ENCODE measurements around the gene NKAIN2.
"Not testable (repeated sequence)": the region's sequence is repeated elsewhere in the genome, so short reads cannot be mapped to it uniquely, and the experiment has no call there.

Gene NKAIN2

DNA sequence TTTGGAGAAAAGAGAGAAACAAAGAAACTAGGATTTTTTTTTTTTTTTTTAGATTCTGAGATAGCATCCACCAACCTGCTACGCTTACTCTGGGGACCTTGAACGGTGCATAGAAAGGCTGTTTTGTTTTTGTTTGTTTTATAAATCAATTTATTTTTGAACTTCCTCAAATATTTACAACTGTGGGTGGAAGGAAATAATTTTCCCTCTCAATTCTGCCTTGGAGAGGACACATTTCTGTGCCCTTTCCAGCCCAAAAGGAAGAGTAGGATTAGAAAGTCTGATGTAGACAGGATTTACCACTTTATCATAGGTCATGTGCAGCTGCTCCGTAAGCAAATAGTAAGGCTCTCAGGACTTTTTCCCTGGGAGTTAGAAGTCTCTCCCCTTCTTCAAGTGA lies 190.5 kb downstream of the NKAIN2 start:
- TF ChIP-seq ZNF274 (IDR thresholded peaks at IDR 0.05; ENCODE audit: low read depth, low read length), result no peak
- H3K4me3 ChIP-seq (ENCODE audit: low read length), result no peak overlapping the region

DNA sequence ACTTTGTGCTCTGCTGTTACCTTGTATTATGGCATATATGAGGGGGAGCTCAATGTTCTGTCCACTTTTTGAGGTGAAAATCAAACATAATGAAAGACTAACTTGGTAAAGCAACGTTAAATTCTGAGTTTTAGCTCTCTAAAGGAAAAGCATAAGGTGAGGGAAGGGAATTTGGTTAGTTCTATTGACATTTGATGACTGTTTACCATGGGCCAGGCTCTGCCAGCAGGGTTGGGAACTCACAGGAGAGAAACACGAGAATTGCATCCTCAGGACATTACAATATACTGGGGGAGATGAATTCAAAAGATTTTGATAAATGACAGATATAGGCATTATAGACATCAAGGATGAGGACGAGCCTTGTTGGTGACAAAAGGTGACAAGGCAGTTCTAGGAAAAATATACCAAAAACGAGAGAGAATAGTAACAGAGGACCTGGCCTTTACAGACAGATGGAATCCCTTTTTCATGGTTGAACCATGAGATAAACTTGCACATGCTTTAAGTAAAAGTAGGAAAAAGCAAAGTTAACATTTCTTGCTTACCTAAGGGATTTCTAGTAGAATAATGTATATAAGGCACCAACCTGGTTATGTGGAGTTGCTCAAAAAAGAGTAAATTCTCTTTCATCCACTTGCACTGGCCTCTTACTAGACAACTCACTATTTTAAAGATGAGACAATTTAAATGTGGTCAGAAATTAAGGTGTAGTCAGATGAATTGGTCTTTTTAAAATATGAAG lies 191.4 kb downstream of the NKAIN2 start:
- no peak for TF ChIP-seq ZNF274 (IDR thresholded peaks at IDR 0.05; ENCODE audit: low read depth, low read length)
- no peak overlapping the region for H3K4me3 ChIP-seq (ENCODE audit: low read length)

- no peak overlapping the region for H3K4me3 ChIP-seq (ENCODE audit: low read length)
- TF ChIP-seq ZNF274 (IDR thresholded peaks at IDR 0.05; ENCODE audit: low read depth, low read length), result no peak
These were observed 193.6 kb downstream of the NKAIN2 start for GRCh38 chr6:123997223-123997622.

DNA sequence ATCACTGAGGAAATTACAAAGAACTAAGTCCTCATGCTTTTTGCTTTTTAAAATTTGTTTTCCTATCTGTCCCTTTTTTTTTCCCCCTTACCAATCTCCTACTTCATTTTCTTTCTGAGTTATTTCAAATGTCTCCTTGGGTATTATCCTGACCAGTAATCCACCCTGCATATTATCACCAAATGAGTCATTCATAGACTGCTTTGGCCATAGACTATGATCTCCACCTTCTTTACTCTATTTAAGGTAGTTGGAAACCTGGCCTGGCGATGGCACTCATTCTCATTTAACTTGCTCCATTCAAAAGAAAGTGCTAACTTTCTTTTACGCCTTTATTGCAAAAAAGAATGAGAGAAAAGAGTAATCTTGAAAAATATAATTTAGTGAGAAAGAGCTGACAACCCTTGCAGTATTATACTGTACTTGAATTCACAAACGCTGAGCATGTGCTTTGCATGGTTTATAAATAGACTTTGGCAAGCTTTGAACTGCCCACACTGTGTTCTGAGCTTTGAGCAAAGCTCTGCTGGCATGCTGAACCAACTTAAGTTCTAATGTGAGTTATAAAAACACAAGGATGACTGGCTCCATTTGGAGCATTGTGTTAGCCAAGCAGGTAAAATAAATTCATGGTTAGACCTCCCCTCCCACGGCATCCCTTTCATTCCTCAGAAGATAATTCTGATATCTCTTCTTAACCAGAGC lies 198.9 kb downstream of the NKAIN2 start:
- no peak for TF ChIP-seq ZNF274 (IDR thresholded peaks at IDR 0.05; ENCODE audit: low read depth, low read length)
- H3K4me3 ChIP-seq (ENCODE audit: low read length), result no peak overlapping the region

GRCh38 chr6:124007266-124007665 lies 203.6 kb downstream of the NKAIN2 start:
- no peak overlapping the region for H3K4me3 ChIP-seq (ENCODE audit: low read length)
- no peak for TF ChIP-seq ZNF274 (IDR thresholded peaks at IDR 0.05; ENCODE audit: low read depth, low read length)

DNA sequence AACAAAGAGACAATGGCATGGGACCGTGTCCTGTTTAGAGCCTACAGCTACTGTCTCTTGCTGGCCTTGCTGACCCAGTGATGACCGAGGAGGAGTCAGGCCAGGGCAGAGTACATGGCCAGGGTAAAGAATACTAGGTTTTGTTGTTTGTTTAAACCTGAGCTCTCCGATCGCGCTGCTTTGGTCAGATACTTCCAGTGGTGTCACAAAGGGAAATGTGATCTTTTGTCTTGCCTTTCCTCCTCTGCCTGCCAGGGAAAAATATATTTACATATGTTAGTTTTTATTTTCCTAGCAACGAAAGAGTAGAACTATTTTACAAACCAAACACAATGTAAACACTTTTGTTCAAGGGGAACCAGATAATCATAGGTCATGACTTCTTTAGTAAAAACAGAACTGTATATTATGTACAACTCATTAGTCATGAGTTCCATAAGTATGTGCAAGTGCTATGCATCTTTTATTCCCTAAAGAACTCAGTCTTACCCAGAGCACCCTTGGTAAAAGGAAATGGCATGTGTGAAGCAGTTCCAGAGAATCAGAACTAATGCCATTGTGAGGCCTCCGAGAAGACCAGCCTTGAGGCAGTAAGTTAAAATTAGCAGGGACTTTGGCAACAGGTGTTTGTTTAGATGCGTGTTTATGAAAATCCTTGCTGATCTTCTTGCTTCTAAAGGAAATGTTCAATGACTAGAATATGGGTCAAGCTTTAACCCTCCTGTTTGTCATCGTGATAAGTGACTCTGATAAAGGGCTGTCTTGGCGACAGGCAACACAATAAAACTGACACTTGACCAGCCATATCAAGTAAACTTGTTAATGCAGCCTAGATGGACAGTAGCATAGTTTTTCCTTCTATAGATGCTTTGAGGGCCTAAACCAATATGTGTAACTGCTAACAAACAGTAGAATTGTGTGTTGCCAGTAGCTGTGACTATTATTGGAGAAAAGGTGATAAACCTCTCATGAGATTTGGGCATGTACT lies 204.6 kb downstream of the NKAIN2 start:
- H3K4me3 ChIP-seq (ENCODE audit: low read length), result no peak overlapping the region

GRCh38 chr6:124008988-124009765 lies 205.5 kb downstream of the NKAIN2 start:
- TF ChIP-seq ZNF274 (IDR thresholded peaks at IDR 0.05; ENCODE audit: low read depth, low read length), result no peak
- no peak overlapping the region for H3K4me3 ChIP-seq (ENCODE audit: low read length)

More for the DNA sequence above, 204.6 kb downstream of the NKAIN2 start:
- TF ChIP-seq ZNF274 (IDR thresholded peaks at IDR 0.05; ENCODE audit: low read depth, low read length), result no peak

DNA sequence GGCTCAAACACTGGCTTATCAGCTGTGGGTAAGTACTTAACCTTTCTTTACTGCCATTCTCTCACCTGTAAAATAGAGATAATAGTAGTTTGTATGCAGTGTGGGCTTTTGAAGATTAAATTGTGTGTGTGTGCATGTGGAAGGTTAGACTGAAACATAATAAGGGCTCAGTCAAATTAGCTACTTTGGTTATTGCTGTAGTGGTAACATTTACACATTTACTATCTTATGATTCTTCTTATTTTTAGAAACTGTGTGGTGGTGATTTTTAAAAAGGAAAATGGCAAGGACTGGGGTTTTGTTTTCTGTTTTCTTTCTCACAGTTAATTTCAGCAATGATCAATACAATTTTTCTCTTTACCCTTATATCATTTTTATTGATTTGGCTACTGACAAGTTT lies 206.9 kb downstream of the NKAIN2 start:
- TF ChIP-seq ZNF274 (IDR thresholded peaks at IDR 0.05; ENCODE audit: low read depth, low read length), result no peak

DNA sequence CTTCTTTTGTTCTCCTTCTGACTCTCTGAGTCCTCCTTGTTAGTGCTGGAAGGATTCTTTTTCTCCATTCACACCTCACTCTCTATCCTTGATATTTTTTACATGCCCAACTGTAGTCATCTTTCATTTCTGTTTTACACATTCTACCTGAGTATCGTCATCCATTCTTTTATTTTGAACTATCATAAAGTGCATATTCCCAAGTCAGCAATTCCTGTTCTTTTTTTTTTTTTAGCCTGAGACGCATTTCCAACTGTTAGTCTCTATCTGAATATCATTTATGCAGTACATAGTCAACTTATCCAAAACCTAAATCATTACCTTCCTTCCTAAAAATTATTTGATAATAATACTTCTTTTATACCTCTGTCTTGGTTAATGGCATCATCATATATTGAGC lies 207.5 kb downstream of the NKAIN2 start:
- TF ChIP-seq ZNF274 (IDR thresholded peaks at IDR 0.05; ENCODE audit: low read depth, low read length), result no peak
- H3K4me3 ChIP-seq (ENCODE audit: low read length), result no peak overlapping the region

More for the DNA sequence above, 206.9 kb downstream of the NKAIN2 start:
- no peak overlapping the region for H3K4me3 ChIP-seq (ENCODE audit: low read length)

DNA sequence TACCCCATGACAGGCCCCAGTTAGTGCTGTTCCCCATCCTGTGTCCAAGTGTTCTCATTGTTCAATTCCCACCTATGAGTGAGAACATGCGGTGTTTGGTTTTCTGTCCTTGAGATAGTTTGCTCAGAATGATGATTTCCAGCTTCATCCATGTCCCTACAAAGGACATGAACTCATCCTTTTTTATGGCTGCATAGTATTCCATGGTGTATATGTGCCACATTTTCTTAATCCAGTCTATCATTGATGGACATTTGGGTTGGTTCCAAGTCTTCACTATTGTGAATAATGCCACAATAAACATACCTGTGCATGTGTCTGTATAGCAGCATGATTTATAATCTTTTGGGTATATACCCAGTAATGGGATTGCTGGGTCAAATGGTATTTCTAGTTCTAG lies 218.4 kb downstream of the NKAIN2 start:
- H3K4me3 ChIP-seq (ENCODE audit: low read length), result not testable (repeated sequence)

GRCh38 chr6:124022641-124023040 lies 219.0 kb downstream of the NKAIN2 start:
- no peak for TF ChIP-seq ZNF274 (IDR thresholded peaks at IDR 0.05; ENCODE audit: low read depth, low read length)
- no peak overlapping the region for H3K4me3 ChIP-seq (ENCODE audit: low read length)

DNA sequence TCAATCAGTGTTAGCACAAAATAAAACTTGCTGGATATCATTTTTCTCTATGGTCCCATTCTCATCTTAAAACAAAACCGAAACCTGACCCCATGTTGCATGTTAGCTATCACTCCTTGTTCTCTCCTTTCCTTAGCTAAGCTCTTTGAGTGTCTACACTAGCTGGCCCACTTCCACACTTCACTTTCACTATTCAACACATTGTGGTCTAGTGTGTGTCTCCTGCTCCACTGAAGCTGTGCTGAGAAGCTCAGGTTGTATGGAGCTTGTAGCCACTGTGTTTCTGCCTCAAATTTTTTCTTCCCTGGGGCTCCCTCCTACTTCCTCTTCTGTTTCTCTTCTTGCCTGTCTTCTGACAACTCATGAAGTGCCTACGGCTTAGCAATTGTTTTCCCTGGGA lies 223.0 kb downstream of the NKAIN2 start:
- H3K4me3 ChIP-seq (ENCODE audit: low read length), result no peak overlapping the region
- no peak for TF ChIP-seq ZNF274 (IDR thresholded peaks at IDR 0.05; ENCODE audit: low read depth, low read length)

DNA sequence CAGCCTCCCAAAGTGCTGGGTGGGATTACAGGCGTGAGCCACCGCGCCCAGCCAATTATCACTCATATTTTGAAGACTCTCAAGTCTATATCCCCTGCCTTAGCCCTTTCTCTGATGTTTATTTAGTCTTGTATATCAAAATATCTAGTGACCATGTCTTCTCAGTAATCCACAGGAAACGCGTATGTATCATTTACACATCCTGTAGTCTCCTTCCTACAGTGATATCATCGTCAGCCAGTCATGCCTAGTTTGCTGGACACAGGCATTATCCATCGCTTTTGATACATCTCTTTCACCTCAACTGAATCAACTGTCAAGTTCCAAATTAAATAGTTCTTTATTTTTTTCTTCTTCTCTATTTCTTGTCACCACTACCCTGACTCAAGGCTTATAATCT lies 223.7 kb downstream of the NKAIN2 start:
- no peak for TF ChIP-seq ZNF274 (IDR thresholded peaks at IDR 0.05; ENCODE audit: low read depth, low read length)

DNA sequence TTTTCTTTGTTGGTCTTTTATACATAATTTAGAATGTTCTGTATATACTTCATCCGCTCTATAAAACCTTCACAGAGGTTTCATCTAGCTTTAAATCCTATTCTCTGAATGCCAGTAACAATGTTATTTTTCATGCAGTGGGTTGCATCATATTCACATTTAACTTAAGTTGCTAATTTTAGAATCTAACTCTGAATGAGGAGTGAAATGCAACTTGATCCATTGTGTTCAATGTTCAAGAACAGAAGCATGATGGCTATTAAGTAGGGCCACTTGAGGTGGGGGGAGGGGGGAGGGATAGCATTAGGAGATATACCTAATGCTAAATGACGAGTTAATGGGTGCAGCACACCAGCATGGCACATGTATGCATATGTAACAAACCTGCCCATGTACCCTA lies 224.5 kb downstream of the NKAIN2 start:
- no peak for TF ChIP-seq ZNF274 (IDR thresholded peaks at IDR 0.05; ENCODE audit: low read depth, low read length)
- H3K4me3 ChIP-seq (ENCODE audit: low read length), result no peak overlapping the region

More for the DNA sequence above, 223.7 kb downstream of the NKAIN2 start:
- H3K4me3 ChIP-seq (ENCODE audit: low read length), result no peak overlapping the region

Measured in GM08714 (cell line).